Measurements from ENCODE around the gene LRRC23.

DNA sequence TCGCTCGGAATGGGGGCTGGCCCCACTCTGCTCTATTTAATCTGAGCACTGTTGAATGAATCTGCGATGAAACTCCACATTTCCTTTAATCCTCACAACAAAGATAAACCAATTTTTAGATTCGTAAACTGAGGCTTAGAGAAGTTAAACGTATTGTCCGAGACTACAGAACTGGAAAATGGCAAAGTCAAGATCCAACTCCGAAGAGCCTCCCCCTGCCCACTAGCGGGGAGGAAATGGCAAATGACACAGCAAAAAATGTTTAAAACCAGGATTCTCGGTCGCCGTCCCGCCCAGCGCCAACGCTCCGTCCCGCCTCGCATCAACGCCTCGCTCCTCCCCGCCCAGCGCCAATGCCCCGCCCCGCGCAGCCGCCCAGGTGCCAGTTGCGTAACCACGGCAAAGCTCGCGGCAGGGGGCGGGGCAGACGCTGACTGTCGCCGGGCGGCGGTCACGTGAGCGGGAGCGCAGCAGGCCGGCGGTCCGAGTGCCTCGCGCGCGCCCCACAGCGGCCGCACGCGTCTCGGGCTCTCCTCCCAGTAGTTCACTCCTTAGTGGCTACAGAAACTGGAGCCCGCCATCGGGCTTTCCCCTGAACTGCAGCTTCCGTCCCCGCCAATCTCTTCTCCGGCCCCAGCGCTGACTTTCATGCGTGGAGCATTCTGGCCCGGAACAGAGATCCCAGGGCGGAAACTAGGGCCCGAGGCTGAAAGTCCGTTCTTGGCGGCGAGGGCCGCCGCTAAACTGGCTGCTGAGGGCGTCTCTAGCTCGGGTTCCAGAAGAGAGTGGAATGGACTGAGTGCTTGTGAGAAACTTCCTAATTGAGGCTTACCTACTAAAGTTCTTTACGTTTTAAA lies 13.6 kb upstream of the LRRC23 start:
- TF ChIP-seq, protein P1, sequence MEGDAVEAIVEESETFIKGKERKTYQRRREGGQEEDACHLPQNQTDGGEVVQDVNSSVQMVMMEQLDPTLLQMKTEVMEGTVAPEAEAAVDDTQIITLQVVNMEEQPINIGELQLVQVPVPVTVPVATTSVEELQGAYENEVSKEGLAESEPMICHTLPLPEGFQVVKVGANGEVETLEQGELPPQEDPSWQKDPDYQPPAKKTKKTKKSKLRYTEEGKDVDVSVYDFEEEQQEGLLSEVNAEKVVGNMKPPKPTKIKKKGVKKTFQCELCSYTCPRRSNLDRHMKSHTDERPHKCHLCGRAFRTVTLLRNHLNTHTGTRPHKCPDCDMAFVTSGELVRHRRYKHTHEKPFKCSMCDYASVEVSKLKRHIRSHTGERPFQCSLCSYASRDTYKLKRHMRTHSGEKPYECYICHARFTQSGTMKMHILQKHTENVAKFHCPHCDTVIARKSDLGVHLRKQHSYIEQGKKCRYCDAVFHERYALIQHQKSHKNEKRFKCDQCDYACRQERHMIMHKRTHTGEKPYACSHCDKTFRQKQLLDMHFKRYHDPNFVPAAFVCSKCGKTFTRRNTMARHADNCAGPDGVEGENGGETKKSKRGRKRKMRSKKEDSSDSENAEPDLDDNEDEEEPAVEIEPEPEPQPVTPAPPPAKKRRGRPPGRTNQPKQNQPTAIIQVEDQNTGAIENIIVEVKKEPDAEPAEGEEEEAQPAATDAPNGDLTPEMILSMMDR (IDR thresholded peaks at IDR 0.05) = peak; percentile 53 to 97 (median 88)
- TF ChIP-seq POLR2A (IDR thresholded peaks at IDR 0.05) = peak in 1 of 2 donors; percentile 90

All from thyroid gland (tissue), 4 donors.